Measurements from ENCODE around the gene CCDC61.

GRCh38 chr19:46035546-46035945 lies 40.3 kb downstream of the CCDC61 start:
- no peak for TF ChIP-seq CTCF (IDR thresholded peaks at IDR 0.05 in 4 of 5, conservative IDR thresholded peaks at IDR 0.05 in 1 of 5)
- TF ChIP-seq POLR2A (IDR thresholded peaks at IDR 0.05) = no peak

Data from gastrocnemius medialis (tissue), 4 donors.